SKM-1 (cell line): Measurements from ENCODE around the gene ZMYM1.
"Not testable (repeated sequence)": the region's sequence is repeated elsewhere in the genome, so short reads cannot be mapped to it uniquely, and the experiment has no call there.

Experiments used
- DNase-seq: peaks from one replicate; lab custom pipeline; 2025; ENCODE audit not compliant: unreplicated experiment; lab: John Stamatoyannopoulos, UW

The ZMYM1 gene

GRCh38 chr1:35079003-35079930, at the start of gene ZMYM1:
TSS of gene ZMYM1 (plus strand) at chr1:35079385. CDS start at chr1:35093988, 14,603 bp downstream.
- DNase-seq, result peak; percentile 46

- no peak for DNase-seq
These were observed 49.4 kb upstream of the ZMYM1 start for GRCh38 chr1:35029761-35030160.

GRCh38 chr1:35030338-35030737, 48.8 kb upstream of the ZMYM1 start:
- DNase-seq, result no peak

GRCh38 chr1:35030756-35031446, 48.3 kb upstream of the ZMYM1 start:
- no peak for DNase-seq

GRCh38 chr1:35032384-35032739, 46.8 kb upstream of the ZMYM1 start:
- DNase-seq, result no peak

GRCh38 chr1:35033346-35033745, 45.8 kb upstream of the ZMYM1 start:
- no peak for DNase-seq

GRCh38 chr1:35036621-35037020, 42.6 kb upstream of the ZMYM1 start:
- no peak for DNase-seq

- DNase-seq, result no peak
These were observed 42.0 kb upstream of the ZMYM1 start for GRCh38 chr1:35037206-35037605.

- no peak for DNase-seq
These were observed 40.5 kb upstream of the ZMYM1 start for GRCh38 chr1:35038723-35039122.

- no peak for DNase-seq
These were observed 35.7 kb upstream of the ZMYM1 start for GRCh38 chr1:35043498-35043897.

GRCh38 chr1:35044431-35044830, 34.8 kb upstream of the ZMYM1 start:
- DNase-seq, result no peak

- DNase-seq, result no peak
These were observed 32.5 kb upstream of the ZMYM1 start for GRCh38 chr1:35046730-35047129.

GRCh38 chr1:35047188-35047858, 31.9 kb upstream of the ZMYM1 start:
- DNase-seq, result no peak

- no peak for DNase-seq
These were observed 30.1 kb upstream of the ZMYM1 start for GRCh38 chr1:35049116-35049515.

GRCh38 chr1:35053433-35053832, 25.8 kb upstream of the ZMYM1 start:
- DNase-seq, result no peak

- not testable (repeated sequence) for DNase-seq
These were observed 24.9 kb upstream of the ZMYM1 start for GRCh38 chr1:35054282-35054681.

- DNase-seq, result not testable (repeated sequence)
These were observed 20.9 kb upstream of the ZMYM1 start for GRCh38 chr1:35058321-35058720.

- no peak for DNase-seq
These were observed 20.2 kb upstream of the ZMYM1 start for GRCh38 chr1:35058988-35059387.

- DNase-seq, result peak; percentile 57
These were observed 16.5 kb upstream of the ZMYM1 start for GRCh38 chr1:35062518-35063196.

GRCh38 chr1:35064265-35064664, 14.9 kb upstream of the ZMYM1 start:
- no peak for DNase-seq

GRCh38 chr1:35069746-35070145, 9.4 kb upstream of the ZMYM1 start:
- DNase-seq, result no peak
